Activated CD8-positive, alpha-beta memory T cell treated with anti-CD3 and anti-CD28 coated beads for 36 hours (primary cell): ENCODE measurements around the gene TEX261. TPM values are rescaled to one million over a fixed set of nuclear protein-coding genes. Genes with fewer than 3 reads are reported as not detected.
"Not testable (repeated sequence)": the region's sequence is repeated elsewhere in the genome, so short reads cannot be mapped to it uniquely, and the experiment has no call there.

ENCODE experiments used
- CTCF ChIA-PET: fragments of 350-600 bp; sonication (Branson Sonifier 250); formaldehyde crosslinking; loops from one replicate; lab custom pipeline; 2021; ENCODE audit warnings: antibody characterized with exemption; lab: Charles Lee
- POLR2A ChIA-PET: fragments of 350-600 bp; sonication (Branson Sonifier 250); formaldehyde crosslinking; loops from one replicate; lab custom pipeline; 2021; ENCODE audit warnings: antibody characterized with exemption; lab: Charles Lee
- total RNA-seq, 2 experiments: library from RNA; stranded (reverse); gene quantifications; one replicate each; pipeline ENCODE4 v1.2.3, GENCODE V29; 2021

Gene TEX261
- 10 to 100 TPM; 90.2 to 90.7 TPM for total RNA-seq

- CTCF ChIA-PET: no interaction called here
- POLR2A ChIA-PET: no interaction called here
Observed at GRCh38 chr2:70994699-70995425, at the start of gene TEX261. Gene TEX261 (minus strand): TSS chr2:70994873. CDS start chr2:70994757, 116 bp downstream.

DNA sequence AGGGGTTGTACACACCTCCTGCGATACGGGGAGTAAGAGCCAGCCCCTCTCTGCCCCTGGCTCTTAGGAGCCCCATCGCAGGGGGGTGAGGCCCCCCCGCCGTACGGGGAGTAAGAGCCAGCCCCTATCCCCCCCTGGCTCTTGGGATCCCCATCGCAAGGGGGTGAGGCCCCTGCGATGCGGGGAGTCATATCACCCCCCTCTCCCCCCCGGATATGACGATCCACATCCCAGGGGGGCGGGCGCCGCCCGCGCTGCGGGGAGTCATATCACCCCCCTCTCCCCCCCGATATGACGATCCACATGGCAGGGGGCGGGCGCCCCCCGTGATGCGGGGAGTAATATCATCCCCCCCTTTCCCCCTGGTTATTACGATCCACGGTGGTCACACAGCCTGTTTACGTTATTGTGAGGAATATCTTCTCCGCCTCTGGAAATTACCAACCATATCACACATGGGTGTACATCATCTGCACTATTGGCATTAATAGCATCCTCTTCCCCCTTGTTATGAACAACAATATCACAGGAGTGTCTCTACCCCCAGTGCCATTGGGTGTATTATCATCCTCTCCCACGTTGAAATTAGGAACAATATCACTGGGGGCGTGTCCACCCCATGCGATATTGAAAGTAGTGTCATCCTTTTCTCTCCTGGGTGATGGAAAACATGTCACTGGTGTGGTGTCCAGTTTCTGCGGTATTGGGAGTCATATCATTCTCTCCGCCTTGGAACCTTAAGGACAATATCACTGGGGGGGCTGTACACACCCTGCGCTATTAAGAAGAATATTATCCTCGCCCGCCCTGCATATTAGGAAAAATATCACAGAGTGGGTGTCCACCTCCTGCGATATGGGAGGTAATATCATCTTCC lies 49.1 kb upstream of the TEX261 start:
- POLR2A ChIA-PET: no interaction called here
- CTCF ChIA-PET: no interaction called here

- ChIA-PET CTCF (no interaction called here), POLR2A (no interaction called here)
Observed at GRCh38 chr2:71042287-71042686, 47.6 kb upstream of the TEX261 start.

DNA sequence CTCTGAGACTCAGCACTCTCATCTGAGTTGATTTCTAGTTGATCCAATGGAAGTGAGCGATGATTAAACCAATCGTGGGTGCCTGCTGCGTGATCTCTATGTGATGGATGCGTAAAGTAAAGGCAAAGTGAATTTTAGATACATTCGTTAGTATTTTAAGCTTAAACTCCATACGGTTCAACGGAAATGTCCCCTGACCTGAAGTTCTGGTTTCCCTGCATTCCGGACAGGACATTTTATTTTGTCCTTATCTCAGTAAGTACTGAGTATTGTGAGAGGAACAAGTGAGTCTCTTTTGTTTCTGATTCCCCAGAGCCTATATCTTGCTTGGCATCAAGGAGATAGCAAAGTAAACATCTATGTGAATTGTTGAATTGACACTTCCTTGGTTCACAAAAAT lies 41.6 kb upstream of the TEX261 start:
- POLR2A ChIA-PET, CTCF ChIA-PET: not testable (repeated sequence)

GRCh38 chr2:71023553-71024243 lies 29.0 kb upstream of the TEX261 start:
- POLR2A ChIA-PET, CTCF ChIA-PET: not testable (repeated sequence)

- CTCF ChIA-PET: interaction anchor here (1.2 kb wide), 1 partner anchor 20 kb away, joined by 3 read pairs; no protein-coding TSS in a partner anchor
- POLR2A ChIA-PET: not testable (repeated sequence)
Observed at GRCh38 chr2:71021394-71021793, 26.7 kb upstream of the TEX261 start.

DNA sequence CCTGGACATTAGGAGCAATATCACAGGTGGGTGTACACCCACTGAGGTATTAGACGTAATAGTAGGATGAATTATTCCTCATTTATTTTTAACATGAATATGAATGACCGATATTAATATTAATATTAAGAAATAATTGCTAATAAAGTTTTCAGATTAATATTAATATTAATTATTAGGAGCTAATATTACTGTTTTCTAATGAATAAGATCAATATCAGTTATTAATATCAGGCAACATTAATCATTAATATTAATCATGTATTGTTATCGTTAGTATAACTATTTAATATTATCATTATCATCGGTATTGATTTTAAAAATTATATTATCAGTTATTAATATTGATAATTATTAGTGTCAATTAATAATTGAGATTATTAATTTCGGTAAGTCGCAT lies 25.3 kb upstream of the TEX261 start:
- CTCF ChIA-PET, POLR2A ChIA-PET: not testable (repeated sequence)

DNA sequence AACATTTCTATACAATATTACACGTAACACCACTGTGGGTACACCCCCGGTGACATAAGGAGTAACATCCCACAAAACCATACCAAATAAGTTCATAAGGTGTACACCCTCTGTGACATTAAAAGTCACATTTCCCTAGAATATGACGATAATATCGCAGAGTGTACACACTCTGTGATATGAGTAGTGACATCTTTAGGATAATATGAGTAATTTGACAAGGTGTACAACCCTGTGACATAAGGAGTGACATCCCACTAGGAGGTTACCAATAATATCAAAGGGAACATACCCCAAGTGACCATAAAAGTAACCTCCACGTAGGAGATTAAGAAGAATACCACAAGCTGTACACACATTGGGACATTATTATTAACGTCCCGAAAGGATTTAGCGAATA lies 24.0 kb upstream of the TEX261 start:
- ChIA-PET CTCF (no interaction called here), POLR2A (no interaction called here)

- POLR2A ChIA-PET, CTCF ChIA-PET: not testable (repeated sequence)
Observed at GRCh38 chr2:71011786-71012185, 17.1 kb upstream of the TEX261 start.

- ChIA-PET CTCF (no interaction called here), POLR2A (no interaction called here)
Observed at GRCh38 chr2:71008342-71008741, 13.7 kb upstream of the TEX261 start.

- CTCF ChIA-PET: interaction anchor here (0.6 to 0.7 kb wide), 2 partner anchors 238 to 754 kb away, joined by 3 to 5 read pairs; no protein-coding TSS in a partner anchor
- POLR2A ChIA-PET: no interaction called here
Observed at GRCh38 chr2:71006955-71007799, 12.5 kb upstream of the TEX261 start.

- CTCF ChIA-PET: interaction anchor here (0.7 kb wide), 1 partner anchor 237 kb away, joined by 3 read pairs; no protein-coding TSS in a partner anchor
Observed at GRCh38 chr2:71006323-71006722, 11.7 kb upstream of the TEX261 start.

GRCh38 chr2:71005271-71006202 lies 10.9 kb upstream of the TEX261 start:
- CTCF ChIA-PET: no interaction called here

More at GRCh38 chr2:71006323-71006722, 11.7 kb upstream of the TEX261 start:
- POLR2A ChIA-PET: no interaction called here

DNA sequence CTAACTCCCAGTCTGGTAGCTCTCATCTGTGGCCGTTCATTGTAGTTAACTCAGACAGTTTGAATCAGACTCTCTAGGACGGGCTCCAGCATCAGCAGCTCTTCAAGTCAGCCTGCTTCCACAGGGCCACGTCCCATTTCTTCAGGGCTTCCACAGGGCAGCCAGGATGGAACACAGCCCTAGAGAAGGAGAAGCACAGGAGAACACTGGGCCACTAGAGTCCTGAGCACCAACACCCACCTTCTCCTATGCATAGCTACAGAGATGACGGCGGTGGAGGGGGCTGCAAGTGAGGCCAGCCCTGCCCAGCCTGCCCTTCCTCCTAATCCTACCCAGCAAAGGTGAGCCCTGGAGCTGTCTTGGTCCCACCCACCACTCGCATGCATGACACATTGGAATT lies 10.2 kb upstream of the TEX261 start:
- POLR2A ChIA-PET: no interaction called here
- CTCF ChIA-PET: interaction anchor here (1.2 kb wide), 1 partner anchor 20 kb away, joined by 5 read pairs; no protein-coding TSS in a partner anchor

More at GRCh38 chr2:71005271-71006202, 10.9 kb upstream of the TEX261 start:
- POLR2A ChIA-PET: no interaction called here

- ChIA-PET CTCF (interaction anchor here (1.2 kb wide), 1 partner anchor 19 kb away, joined by 5 read pairs; no protein-coding TSS in a partner anchor), POLR2A (no interaction called here)
Observed at GRCh38 chr2:71003966-71004755, 9.5 kb upstream of the TEX261 start.

DNA sequence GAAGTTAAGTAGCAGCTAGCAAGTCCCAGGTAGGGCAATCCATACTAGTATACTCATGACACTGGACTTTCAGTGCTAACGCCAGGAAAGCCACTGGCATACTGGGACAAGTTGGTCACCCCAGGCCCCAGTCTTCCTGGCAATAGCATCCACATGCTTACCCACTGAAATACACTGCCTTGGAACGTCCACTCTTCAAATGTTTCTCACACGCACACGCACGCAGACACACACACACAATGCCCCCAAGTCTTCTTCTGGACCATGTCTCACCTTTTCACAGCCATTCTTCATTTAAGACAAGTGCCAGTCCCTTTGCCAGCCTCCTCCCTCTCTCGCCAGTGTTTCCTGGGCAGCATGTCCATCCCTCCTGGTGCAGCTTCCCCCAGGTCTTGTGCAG lies 8.7 kb upstream of the TEX261 start:
- POLR2A ChIA-PET: no interaction called here
- CTCF ChIA-PET: interaction anchor here (3.1 kb wide), 1 partner anchor 20 kb away, joined by 24 read pairs; no protein-coding TSS in a partner anchor
